ENCODE data around the gene HLA-DMA. TPM values are rescaled to one million over a fixed set of nuclear protein-coding genes. Genes with fewer than 3 reads are reported as not detected.

HLA-DMA gene
- total RNA-seq, 1 donor from 2014 or later: 5.2 TPM

DNA sequence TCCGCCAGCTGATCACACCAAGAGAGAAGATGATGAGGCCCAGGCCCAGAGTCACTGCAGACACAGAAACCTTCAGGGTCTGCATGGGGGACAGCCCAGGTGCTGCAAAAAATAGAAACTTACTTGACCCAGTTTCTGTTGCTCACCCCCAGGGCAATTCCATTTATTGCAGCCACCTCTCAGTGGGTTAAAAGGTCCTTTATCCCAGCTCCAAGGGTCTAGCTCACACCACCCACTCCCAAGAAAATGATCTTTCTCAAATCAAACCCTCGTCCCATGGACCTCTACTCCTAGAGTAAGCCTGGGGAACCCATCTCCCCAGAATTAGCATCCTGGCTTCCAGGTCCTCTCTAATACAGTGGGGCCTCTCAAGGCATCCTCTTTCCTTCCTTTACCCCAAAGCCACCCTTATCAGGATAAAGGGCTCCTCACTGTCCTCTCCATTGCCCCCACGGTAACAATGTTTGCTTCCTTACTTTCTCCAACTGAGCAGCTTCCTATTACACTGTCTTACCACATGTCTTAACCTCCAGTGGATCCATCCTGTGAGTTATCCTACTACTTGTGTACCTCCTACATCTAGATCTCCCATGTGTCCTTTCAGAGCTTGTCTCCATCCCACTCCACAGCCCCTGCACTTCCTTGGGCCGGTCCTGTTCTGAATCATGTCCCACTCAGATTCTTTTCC is 17.2 kb downstream of the HLA-DMA start:
- peaks cover 60% of the 10 kb centered on the region for H3K27me3 ChIP-seq (ENCODE audit: insufficient read depth, low read length)
- Mint-ChIP-seq H3K36me3 (ENCODE audit: low read depth, unreplicated experiment) (no peaks in the 10 kb centered on the region), H3K4me3 (ENCODE audit: unreplicated experiment) (no peak overlapping the region), H3K4me1 (ENCODE audit: low read depth, unreplicated experiment) (no peaks in the 10 kb centered on the region), H3K27ac (ENCODE audit: unreplicated experiment) (no peak overlapping the region), H3K9me3 (ENCODE audit: unreplicated experiment) (peaks cover 1% of the 10 kb centered on the region), H3K27me3 (ENCODE audit: low read depth, unreplicated experiment) (peaks cover 24% of the 10 kb centered on the region)
- H3K27ac ChIP-seq (ENCODE audit: low read depth, low read length): no peak overlapping the region
- H3K9ac ChIP-seq (ENCODE audit: low read length): no peak overlapping the region
- H2AFZ ChIP-seq (ENCODE audit: low read depth, low read length): no peak overlapping the region
- H3K4me3 ChIP-seq (ENCODE audit: insufficient read depth, low read depth, low read length): no peak overlapping the region
- FAIRE-seq: no peak
- no peak for DNase-seq (ENCODE audit: low read depth)
- H3K4me2 ChIP-seq (ENCODE audit: low read length): no peak overlapping the region
- TF ChIP-seq, protein P1, sequence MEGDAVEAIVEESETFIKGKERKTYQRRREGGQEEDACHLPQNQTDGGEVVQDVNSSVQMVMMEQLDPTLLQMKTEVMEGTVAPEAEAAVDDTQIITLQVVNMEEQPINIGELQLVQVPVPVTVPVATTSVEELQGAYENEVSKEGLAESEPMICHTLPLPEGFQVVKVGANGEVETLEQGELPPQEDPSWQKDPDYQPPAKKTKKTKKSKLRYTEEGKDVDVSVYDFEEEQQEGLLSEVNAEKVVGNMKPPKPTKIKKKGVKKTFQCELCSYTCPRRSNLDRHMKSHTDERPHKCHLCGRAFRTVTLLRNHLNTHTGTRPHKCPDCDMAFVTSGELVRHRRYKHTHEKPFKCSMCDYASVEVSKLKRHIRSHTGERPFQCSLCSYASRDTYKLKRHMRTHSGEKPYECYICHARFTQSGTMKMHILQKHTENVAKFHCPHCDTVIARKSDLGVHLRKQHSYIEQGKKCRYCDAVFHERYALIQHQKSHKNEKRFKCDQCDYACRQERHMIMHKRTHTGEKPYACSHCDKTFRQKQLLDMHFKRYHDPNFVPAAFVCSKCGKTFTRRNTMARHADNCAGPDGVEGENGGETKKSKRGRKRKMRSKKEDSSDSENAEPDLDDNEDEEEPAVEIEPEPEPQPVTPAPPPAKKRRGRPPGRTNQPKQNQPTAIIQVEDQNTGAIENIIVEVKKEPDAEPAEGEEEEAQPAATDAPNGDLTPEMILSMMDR (IDR thresholded peaks at IDR 0.05; ENCODE audit: insufficient read depth, low read depth, low read length): no peak
- no peak for TF ChIP-seq EZH2 (IDR thresholded peaks at IDR 0.05; ENCODE audit: insufficient read depth, low read length)
- H3K9me3 ChIP-seq (ENCODE audit: insufficient read depth, low read depth, low read length): no peaks in the 10 kb centered on the region
- no peaks in the 10 kb centered on the region for H3K4me1 ChIP-seq (ENCODE audit: insufficient read depth, low read length)
- H3K79me2 ChIP-seq (ENCODE audit: insufficient read depth, low read length): no peaks in the 10 kb centered on the region
- no peaks in the 10 kb centered on the region for H4K20me1 ChIP-seq (ENCODE audit: insufficient read depth, low read length)
- H3K36me3 ChIP-seq (ENCODE audit: insufficient read depth, low read length): no peaks in the 10 kb centered on the region

DNA sequence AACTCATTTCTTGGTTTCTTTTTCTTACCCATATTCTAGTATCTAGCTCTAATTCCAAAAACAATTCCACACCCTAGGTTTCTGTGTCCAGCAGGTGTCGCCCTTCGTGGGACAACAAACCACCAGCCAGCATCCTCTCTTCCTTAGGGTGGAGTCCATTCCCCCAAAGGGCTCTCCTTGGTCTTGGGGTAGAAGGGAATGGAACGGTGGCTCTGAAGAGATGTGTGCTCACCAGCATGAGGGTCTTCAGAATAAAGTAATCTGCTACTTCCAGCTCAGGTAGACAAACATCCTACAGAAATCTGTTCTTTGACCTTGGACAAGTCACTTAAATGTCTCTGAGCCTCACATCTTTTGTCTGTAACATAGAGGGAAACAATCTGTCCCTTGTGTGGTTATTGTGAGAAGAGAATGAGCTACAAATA is 19.2 kb downstream of the HLA-DMA start:
- Histone ChIP-seq H3K9me3 (ENCODE audit: insufficient read depth, low read depth, low read length) (no peaks in the 10 kb centered on the region), H3K27ac (ENCODE audit: low read depth, low read length) (no peak overlapping the region), H3K27me3 (ENCODE audit: insufficient read depth, low read length) (peaks cover 62% of the 10 kb centered on the region), H3K4me1 (ENCODE audit: insufficient read depth, low read length) (no peaks in the 10 kb centered on the region), H3K4me2 (ENCODE audit: low read length) (no peak overlapping the region), H3K79me2 (ENCODE audit: insufficient read depth, low read length) (no peaks in the 10 kb centered on the region), H3K9ac (ENCODE audit: low read length) (no peak overlapping the region), H3K4me3 (ENCODE audit: insufficient read depth, low read depth, low read length) (no peak overlapping the region), H2AFZ (ENCODE audit: low read depth, low read length) (no peak overlapping the region), H4K20me1 (ENCODE audit: insufficient read depth, low read length) (no peaks in the 10 kb centered on the region), H3K36me3 (ENCODE audit: insufficient read depth, low read length) (no peaks in the 10 kb centered on the region)
- no peak overlapping the region for H3K4me3 Mint-ChIP-seq (ENCODE audit: unreplicated experiment)
- TF ChIP-seq EZH2 (IDR thresholded peaks at IDR 0.05; ENCODE audit: insufficient read depth, low read length): no peak
- TF ChIP-seq, protein P1 (IDR thresholded peaks at IDR 0.05; ENCODE audit: insufficient read depth, low read depth, low read length): peak; percentile 88
- H3K27me3 Mint-ChIP-seq (ENCODE audit: low read depth, unreplicated experiment): peaks cover 32% of the 10 kb centered on the region
- FAIRE-seq: no peak
- H3K4me1 Mint-ChIP-seq (ENCODE audit: low read depth, unreplicated experiment): no peaks in the 10 kb centered on the region
- H3K27ac Mint-ChIP-seq (ENCODE audit: unreplicated experiment): no peak overlapping the region
- peaks cover 1% of the 10 kb centered on the region for H3K9me3 Mint-ChIP-seq (ENCODE audit: unreplicated experiment)
- peak; percentile 43 for DNase-seq (ENCODE audit: low read depth)
- H3K36me3 Mint-ChIP-seq (ENCODE audit: low read depth, unreplicated experiment): no peaks in the 10 kb centered on the region

Data from astrocyte (in vitro differentiated cells and primary cell).